ENCODE data around the gene SMIM8. TPM values are rescaled to one million over a fixed set of nuclear protein-coding genes. Genes with fewer than 3 reads are reported as not detected.
A peak's percentile ranks its signal among the peaks of the same experiment; 100 is the strongest.

The SMIM8 gene
- total RNA-seq, 2 donors from 2014 or later, result 6.7 to 11.2 TPM

DNA sequence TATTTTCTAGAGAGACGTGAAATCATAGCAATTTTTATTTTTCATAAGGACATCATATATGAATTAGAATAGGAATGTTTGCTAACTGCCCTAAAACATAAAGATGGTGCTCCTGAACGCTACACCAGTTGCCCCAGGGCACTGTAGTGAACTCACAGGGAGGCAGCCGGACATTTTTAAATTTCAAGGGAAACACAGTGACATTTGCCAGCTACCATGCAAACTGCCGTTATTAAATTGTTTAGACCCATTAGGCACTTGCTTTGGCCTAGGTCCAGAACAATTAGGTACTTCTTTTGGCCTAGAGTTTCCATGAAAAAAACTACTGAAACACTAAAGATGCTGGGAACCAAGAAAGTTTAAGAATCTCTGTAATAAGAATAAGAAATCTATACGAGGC, 60.5 kb downstream of the SMIM8 start:
- Histone ChIP-seq H3K27me3 (no peaks in the 10 kb centered on the region), H3K27ac (no peak overlapping the region), H3K4me1 (no peaks in the 10 kb centered on the region), H3K36me3 (replicated peaks in 1 of 2; ENCODE audit: insufficient read depth in 1 of 2, low read depth in 2 of 2) (no peaks in the 10 kb centered on the region), H3K9me3 (no peaks in the 10 kb centered on the region), H3K4me3 (no peak overlapping the region)
- intact Hi-C loops (cut with DNase I), result no loop called here
- ATAC-seq, result no peak
- WGBS, 2 donors, result 90% methylated on average over 5 of the region's 5 CpGs
- no peak for DNase-seq
- TF ChIP-seq POLR2A (IDR thresholded peaks at IDR 0.05), result no peak
- TF ChIP-seq, protein P1, sequence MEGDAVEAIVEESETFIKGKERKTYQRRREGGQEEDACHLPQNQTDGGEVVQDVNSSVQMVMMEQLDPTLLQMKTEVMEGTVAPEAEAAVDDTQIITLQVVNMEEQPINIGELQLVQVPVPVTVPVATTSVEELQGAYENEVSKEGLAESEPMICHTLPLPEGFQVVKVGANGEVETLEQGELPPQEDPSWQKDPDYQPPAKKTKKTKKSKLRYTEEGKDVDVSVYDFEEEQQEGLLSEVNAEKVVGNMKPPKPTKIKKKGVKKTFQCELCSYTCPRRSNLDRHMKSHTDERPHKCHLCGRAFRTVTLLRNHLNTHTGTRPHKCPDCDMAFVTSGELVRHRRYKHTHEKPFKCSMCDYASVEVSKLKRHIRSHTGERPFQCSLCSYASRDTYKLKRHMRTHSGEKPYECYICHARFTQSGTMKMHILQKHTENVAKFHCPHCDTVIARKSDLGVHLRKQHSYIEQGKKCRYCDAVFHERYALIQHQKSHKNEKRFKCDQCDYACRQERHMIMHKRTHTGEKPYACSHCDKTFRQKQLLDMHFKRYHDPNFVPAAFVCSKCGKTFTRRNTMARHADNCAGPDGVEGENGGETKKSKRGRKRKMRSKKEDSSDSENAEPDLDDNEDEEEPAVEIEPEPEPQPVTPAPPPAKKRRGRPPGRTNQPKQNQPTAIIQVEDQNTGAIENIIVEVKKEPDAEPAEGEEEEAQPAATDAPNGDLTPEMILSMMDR (IDR thresholded peaks at IDR 0.05), result no peak

DNA sequence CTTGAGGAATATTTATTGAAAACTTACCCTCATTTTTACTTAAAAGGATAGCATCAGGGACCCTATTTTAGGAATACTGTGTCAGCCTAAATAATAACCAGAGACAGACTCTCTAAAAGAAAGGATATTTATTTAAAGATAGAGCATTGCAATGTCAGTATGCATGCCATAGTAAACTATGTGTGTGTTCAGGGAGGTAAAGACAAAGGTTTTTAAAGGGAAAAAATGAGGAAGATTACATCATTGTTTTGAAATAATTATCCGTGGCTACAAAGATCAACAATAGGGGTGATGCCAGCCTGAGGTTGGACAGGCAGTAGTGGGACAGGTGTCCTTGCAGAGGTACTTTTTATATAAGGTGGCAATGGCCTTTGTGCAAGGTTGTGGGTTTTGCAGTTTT, 61.6 kb downstream of the SMIM8 start:
- TF ChIP-seq, protein P1 (IDR thresholded peaks at IDR 0.05), result no peak
- TF ChIP-seq POLR2A (IDR thresholded peaks at IDR 0.05), result no peak
- DNase-seq (no peak), ATAC-seq (no peak)
- H3K36me3 ChIP-seq (replicated peaks in 1 of 2; ENCODE audit: insufficient read depth in 1 of 2, low read depth in 2 of 2), result no peaks in the 10 kb centered on the region
- H3K4me3 ChIP-seq, result no peak overlapping the region
- no peaks in the 10 kb centered on the region for H3K9me3 ChIP-seq
- H3K27ac ChIP-seq, result no peak overlapping the region
- H3K27me3 ChIP-seq, result no peaks in the 10 kb centered on the region
- WGBS, 2 donors, result 41 to 57% methylated on average over 1 of the region's 1 CpG
- H3K4me1 ChIP-seq, result no peaks in the 10 kb centered on the region
- intact Hi-C loops (cut with DNase I), result no loop called here

DNA sequence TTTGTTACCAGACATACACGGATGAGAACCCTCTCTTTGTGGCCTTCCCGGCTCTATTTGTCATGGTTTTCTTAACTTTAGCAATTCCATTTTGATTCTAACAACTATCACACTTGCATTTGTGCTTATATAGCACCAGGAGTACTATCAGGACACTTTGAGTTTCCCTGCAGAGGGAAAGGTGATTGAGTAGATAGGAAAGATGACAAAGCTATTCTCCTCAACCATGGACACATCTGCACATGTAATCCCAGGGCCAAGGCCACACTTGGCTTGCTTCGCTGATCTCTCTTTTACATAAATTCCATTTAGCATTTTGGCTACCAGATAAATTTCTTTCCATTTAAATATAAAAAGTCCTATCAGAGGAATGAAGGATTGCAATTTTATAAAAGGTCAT, 62.1 kb downstream of the SMIM8 start:
- Histone ChIP-seq H3K27me3 (no peaks in the 10 kb centered on the region), H3K27ac (no peak overlapping the region), H3K4me3 (no peak overlapping the region), H3K4me1 (no peaks in the 10 kb centered on the region), H3K9me3 (no peaks in the 10 kb centered on the region), H3K36me3 (replicated peaks in 1 of 2; ENCODE audit: insufficient read depth in 1 of 2, low read depth in 2 of 2) (no peaks in the 10 kb centered on the region)
- DNase-seq (no peak), ATAC-seq (no peak)
- TF ChIP-seq, protein P1 (IDR thresholded peaks at IDR 0.05), result no peak
- TF ChIP-seq POLR2A (IDR thresholded peaks at IDR 0.05), result no peak
- WGBS, 2 donors, result 80 to 84% methylated on average over 3 of the region's 3 CpGs
- intact Hi-C loops (cut with DNase I), result no loop called here

DNA sequence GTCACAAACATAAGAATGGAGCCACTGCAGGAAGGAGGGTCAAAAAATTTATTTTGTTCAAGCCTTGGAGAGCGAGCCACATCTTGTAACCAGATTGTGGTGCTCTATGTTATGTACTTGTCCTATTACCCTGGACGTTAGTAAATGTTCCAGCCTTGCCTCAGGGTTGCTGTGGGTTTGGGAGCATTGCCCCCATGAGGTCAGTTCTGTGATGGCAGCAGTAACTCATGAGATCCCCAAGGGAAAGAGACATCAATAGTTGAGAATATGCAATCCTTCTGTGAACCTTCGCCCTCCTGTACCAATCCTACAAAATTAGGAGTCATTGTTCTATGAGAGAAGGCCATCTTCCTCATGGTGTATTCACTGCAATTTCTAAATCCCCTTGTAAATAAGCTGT, 68.9 kb downstream of the SMIM8 start:
- DNase-seq (peak in 1 of 4 donors; percentile 23), ATAC-seq (no peak)
- intact Hi-C loops (cut with DNase I), result no loop called here

More for the DNA sequence above, 68.9 kb downstream of the SMIM8 start:
- H3K9me3 ChIP-seq, result no peaks in the 10 kb centered on the region
- H3K4me3 ChIP-seq, result no peak overlapping the region
- TF ChIP-seq POLR2A (IDR thresholded peaks at IDR 0.05), result no peak
- TF ChIP-seq, protein P1 (IDR thresholded peaks at IDR 0.05), result peak in 4 of 7 experiments; percentile 9 to 38 (median 22)
- no peaks in the 10 kb centered on the region for H3K27me3 ChIP-seq
- 52 to 54% methylated on average over 3 of the region's 3 CpGs for WGBS, 2 donors
- no peaks in the 10 kb centered on the region for H3K4me1 ChIP-seq
- H3K36me3 ChIP-seq (replicated peaks in 1 of 2; ENCODE audit: insufficient read depth in 1 of 2, low read depth in 2 of 2), result no peaks in the 10 kb centered on the region
- H3K27ac ChIP-seq, result no peak overlapping the region

Other genes starting within 250 kb of the SMIM8 start
- not detected for gene CGA, start 227.5 kb upstream of the SMIM8 start, total RNA-seq
- gene ZNF292, start 167.0 kb upstream of the SMIM8 start, total RNA-seq, result 10 to 100 TPM; 28.0 to 30.3 TPM
- gene GJB7, start 6.7 kb downstream of the SMIM8 start, total RNA-seq, result not detected
- gene C6orf163, start 22.2 kb downstream of the SMIM8 start, total RNA-seq, result 1 to 10 TPM; 2.6 to 4.9 TPM
- gene CFAP206, start 85.4 kb downstream of the SMIM8 start, total RNA-seq, result not detected
- gene SLC35A1, start 150.4 kb downstream of the SMIM8 start, total RNA-seq, result 10 to 100 TPM in 1 of 2 donors, 1 to 10 TPM in 1; 6.9 to 16.1 TPM

Data from body of pancreas (tissue), 4 donors.